ENCODE data around the gene HOXA13.
A peak's percentile ranks its signal among the peaks of the same experiment; 100 is the strongest.

DNA sequence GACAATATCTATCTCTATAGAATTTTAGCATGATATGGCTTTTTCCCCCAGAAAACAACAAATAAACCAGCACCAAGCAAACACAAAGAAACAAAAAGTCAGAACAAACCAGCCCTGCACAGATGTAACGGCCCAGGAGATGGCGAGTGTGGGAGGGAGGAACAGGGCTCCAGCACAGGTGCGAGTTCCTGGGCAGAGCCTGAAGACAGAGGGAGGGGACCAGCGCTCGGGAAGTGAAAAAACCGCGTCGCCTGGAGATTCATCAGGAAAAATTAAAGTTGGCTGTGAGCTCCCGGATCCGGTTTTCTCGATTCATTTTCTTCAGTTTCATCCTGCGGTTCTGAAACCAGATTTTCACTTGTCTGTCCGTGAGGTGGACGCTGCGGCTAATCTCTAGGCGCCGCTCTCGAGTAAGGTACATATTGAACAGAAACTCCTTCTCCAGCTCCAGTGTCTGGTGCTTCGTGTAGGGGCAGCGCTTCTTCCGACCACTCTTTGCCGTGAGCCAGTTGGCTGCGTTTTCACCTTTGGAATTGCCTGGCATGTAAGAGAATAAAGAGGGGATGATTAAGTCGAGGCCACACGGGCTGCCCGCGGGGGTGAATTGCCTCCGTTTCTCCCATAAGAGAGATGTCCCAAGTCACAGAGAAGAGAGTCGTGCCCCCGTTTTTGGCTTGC, 28.1 kb downstream of the HOXA13 start:
- TF ChIP-seq POLR2AphosphoS5 (IDR thresholded peaks at IDR 0.05) (peak in 1 of 3 donors; percentile 13), CTCF (IDR thresholded peaks at IDR 0.05) (no peak), POLR2A (IDR thresholded peaks at IDR 0.05) (no peak)

All from breast epithelium (tissue), 3 donors.